ENCODE data around the gene HDAC8.

HDAC8 gene

DNA sequence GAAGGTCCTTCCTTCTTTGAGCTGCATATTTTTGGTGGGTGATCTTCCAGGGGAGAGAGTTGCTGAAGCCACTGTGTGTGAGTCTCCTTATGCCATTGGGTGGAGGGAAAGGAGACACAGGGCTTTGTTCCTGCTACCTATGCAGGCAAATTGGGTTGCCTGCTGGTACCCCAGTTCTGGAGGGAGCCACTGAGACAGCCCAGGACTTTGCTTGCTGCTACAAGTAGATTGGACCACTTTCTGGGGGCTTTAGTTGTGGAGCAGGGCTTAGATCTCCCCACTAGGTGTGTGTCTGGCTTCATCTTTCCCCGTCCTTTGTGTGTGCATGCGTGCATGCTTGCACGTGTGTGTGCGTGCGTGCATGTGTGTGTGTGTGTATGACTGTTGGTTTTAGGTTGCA lies 276.9 kb downstream of the HDAC8 start:
- no peak for DNase-seq (ENCODE audit: low read depth in 2 of 2)

- no peak for DNase-seq (ENCODE audit: low read depth in 2 of 2)
These were observed 278.1 kb downstream of the HDAC8 start for GRCh38 chrX:72294497-72294896.

GRCh38 chrX:72282302-72282701 lies 290.3 kb downstream of the HDAC8 start:
- DNase-seq (ENCODE audit: low read depth in 2 of 2) = no peak

- no peak for DNase-seq (ENCODE audit: low read depth in 2 of 2)
These were observed 292.3 kb downstream of the HDAC8 start for GRCh38 chrX:72280321-72280845.

Data from stimulated activated CD4-positive, alpha-beta T cell treated with anti-CD3 and anti-CD28 coated beads, Interleukin-12 subunit alpha, Interleukin-12 subunit beta, amount 100 ng/mL, for 24 hours (primary cell).